GM19351 (cell line): Measurements from ENCODE around the gene GPR158.

Experiments
- ATAC-seq: cut with Tn5 transposase; IDR thresholded peaks from one replicate; pipeline ENCODE4 v1.9.1; 2021; ENCODE audit warnings: mild to moderate bottlenecking, moderate library complexity; ENCODE audit not compliant: unreplicated experiment

Gene GPR158

DNA sequence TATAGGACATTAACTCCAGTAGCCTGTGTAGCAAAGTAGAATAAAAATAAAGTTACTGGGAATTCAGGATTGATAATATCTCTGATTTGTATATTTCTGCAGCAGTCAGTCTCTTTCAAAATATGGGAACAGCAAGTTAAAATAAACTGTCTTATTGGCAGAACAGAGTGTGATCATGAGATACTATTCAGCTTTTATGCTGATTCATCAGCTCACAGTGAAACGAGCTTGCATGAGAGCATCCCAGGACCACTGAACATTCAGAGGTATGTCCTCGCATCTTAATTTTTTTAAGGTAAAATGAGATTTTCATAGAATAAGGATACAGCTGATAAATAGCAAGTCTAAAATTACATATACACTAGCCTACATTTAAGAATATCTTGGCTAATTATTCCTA lies 476.7 kb downstream of the GPR158 start:
- ATAC-seq = no peak
